Left ventricle myocardium inferior (tissue), 1 donor: ENCODE data around the gene CLRN1. TPM values are rescaled to one million over a fixed set of nuclear protein-coding genes. Genes with fewer than 3 reads are reported as not detected.

Experiments used
- DNase-seq: peaks from one replicate; pipeline ENCODE4 v3.0.0-alpha.2; 2020
- H3K27ac ChIP-seq: fragments of 200-600 bp; replicated peaks from 2 replicates; pipeline ENCODE4 v1.8.0; 2021
- H3K27me3 ChIP-seq: fragments of 200-600 bp; 2 replicates; pipeline ENCODE4 v1.8.0; 2021; ENCODE audit warnings: low read depth
- H3K36me3 ChIP-seq: fragments of 200-600 bp; 2 replicates; pipeline ENCODE4 v1.8.0; 2021
- H3K4me1 ChIP-seq: fragments of 200-600 bp; 2 replicates; pipeline ENCODE4 v1.8.0; 2021
- H3K4me3 ChIP-seq: fragments of 200-600 bp; 2 replicates; pipeline ENCODE4 v1.8.0; 2021; ENCODE audit warnings: mild to moderate bottlenecking, moderate library complexity
- H3K9me3 ChIP-seq: fragments of 200-600 bp; replicated peaks from 2 replicates; pipeline ENCODE4 v1.8.0; 2021
- CTCF ChIP-seq: fragments of 200-600 bp; IDR thresholded peaks from 2 replicates; pipeline ENCODE4 v1.8.0; 2021; ENCODE audit warnings: antibody characterized with exemption, mild to moderate bottlenecking, borderline replicate concordance
- intact Hi-C: fragments of 100-400 bp; cut with micrococcal nuclease; formaldehyde crosslinking; loops from one replicate; pipeline ENCODE4 v1.11.0; 2022
- long read RNA-seq: library from polyadenylated mRNA; unstranded; transcript quantifications from one replicate; pipeline ENCODE4 v2.0.0, GENCODE V29; 2021
- total RNA-seq: library from RNA; stranded (reverse); fragmentation: NEBNext Ultra II Directional; extraction: Animal tissue kit (Norgen Biotek cat#: 25700); gene quantifications from one replicate; pipeline ENCODE4 v1.2.1, GENCODE V29; 2021
- donor health status: DM: no; HTN: yes; CAD: no; lungs with severe emphysema.

The CLRN1 gene
- not detected for total RNA-seq
- long read RNA-seq, result 0 reads

- no peaks in the 10 kb centered on the region for H3K36me3 ChIP-seq
- no peak within 1 kb of the TSS for H3K27ac ChIP-seq
- H3K4me3 ChIP-seq, result no peak within 1 kb of the TSS
- intact Hi-C loops, result no loop called here
- no peak for TF ChIP-seq CTCF
- no peaks in the 10 kb centered on the region for H3K4me1 ChIP-seq
- H3K27me3 ChIP-seq, result peaks cover 14% of the 10 kb centered on the region
- H3K9me3 ChIP-seq, result no peaks in the 10 kb centered on the region
- DNase-seq, result no peak
Measured at GRCh38 chr3:150972366-150973071, at the start of gene CLRN1. Gene CLRN1, minus strand, starts transcription at chr3:150972727. Its CDS starts 19 bp downstream, at chr3:150972708.

- TF ChIP-seq CTCF, result no peak
- H3K4me3 ChIP-seq, result no peak overlapping the region
- H3K4me1 ChIP-seq, result no peaks in the 10 kb centered on the region
- H3K36me3 ChIP-seq, result no peaks in the 10 kb centered on the region
- DNase-seq, result no peak
- intact Hi-C loops, result no loop called here
- H3K9me3 ChIP-seq, result no peaks in the 10 kb centered on the region
- peaks cover 30% of the 10 kb centered on the region for H3K27me3 ChIP-seq
- H3K27ac ChIP-seq, result no peak overlapping the region
Measured at GRCh38 chr3:151016478-151016795, 43.9 kb upstream of the CLRN1 start.

GRCh38 chr3:151015767-151016477 is 43.4 kb upstream of the CLRN1 start:
- intact Hi-C loops, result no loop called here
- no peaks in the 10 kb centered on the region for H3K4me1 ChIP-seq

GRCh38 chr3:151015181-151015580 is 42.7 kb upstream of the CLRN1 start:
- intact Hi-C loops, result no loop called here
- Histone ChIP-seq H3K27me3 (peaks cover 31% of the 10 kb centered on the region), H3K4me1 (no peaks in the 10 kb centered on the region), H3K27ac (no peak overlapping the region), H3K4me3 (no peak overlapping the region), H3K9me3 (no peaks in the 10 kb centered on the region), H3K36me3 (no peaks in the 10 kb centered on the region)
- no peak for TF ChIP-seq CTCF
- DNase-seq, result no peak

More at GRCh38 chr3:151015767-151016477, 43.4 kb upstream of the CLRN1 start:
- Histone ChIP-seq H3K27me3 (peaks cover 30% of the 10 kb centered on the region), H3K9me3 (no peaks in the 10 kb centered on the region), H3K36me3 (no peaks in the 10 kb centered on the region), H3K27ac (no peak overlapping the region), H3K4me3 (no peak overlapping the region)
- no peak for TF ChIP-seq CTCF
- no peak for DNase-seq

- Histone ChIP-seq H3K4me3 (no peak overlapping the region), H3K4me1 (no peaks in the 10 kb centered on the region), H3K27ac (no peak overlapping the region), H3K36me3 (no peaks in the 10 kb centered on the region), H3K27me3 (peaks cover 32% of the 10 kb centered on the region), H3K9me3 (no peaks in the 10 kb centered on the region)
- intact Hi-C loops, result no loop called here
- no peak for DNase-seq
- TF ChIP-seq CTCF, result no peak
Measured at GRCh38 chr3:151014501-151015018, 42.0 kb upstream of the CLRN1 start.
